DOHH2 (cell line): ENCODE measurements around the gene TNRC6B.

Experiments used
- H3F3A ChIP-seq: fragments of 200-600 bp; sonication (generic), shearing (Covaris generic); 2 replicates; pipeline ENCODE4 v1.6.0; 2016; ENCODE audit warnings: antibody characterized with exemption, mild to moderate bottlenecking; ENCODE audit not compliant: control insufficient read depth, insufficient read depth
- H3K27ac ChIP-seq: fragments of 200-600 bp; sonication (generic); 2 replicates; pipeline ENCODE4 v1.5.1; 2014; ENCODE audit warnings: low read depth, mild to moderate bottlenecking, low read length, moderate library complexity
- H3K27me3 ChIP-seq: fragments of 200-600 bp; sonication (generic); 2 replicates; pipeline ENCODE4 v1.6.1; 2014; ENCODE audit warnings: mild to moderate bottlenecking, low read length, mixed read lengths; ENCODE audit not compliant: control insufficient read depth
- H3K36me3 ChIP-seq: fragments of 200-600 bp; sonication (generic); 2 replicates; pipeline ENCODE4 v1.6.1; 2014; ENCODE audit warnings: mild to moderate bottlenecking, low read length, moderate library complexity, mixed read lengths; ENCODE audit not compliant: control insufficient read depth
- H3K4me1 ChIP-seq: fragments of 200-600 bp; sonication (generic); 2 replicates; pipeline ENCODE4 v1.6.1; 2014; ENCODE audit warnings: mild to moderate bottlenecking, low read length, mixed read lengths; ENCODE audit not compliant: control insufficient read depth
- H3K4me2 ChIP-seq: fragments of 200-600 bp; sonication (generic); 2 replicates; pipeline ENCODE4 v1.6.0; 2014; ENCODE audit warnings: mild to moderate bottlenecking, low read length, moderate library complexity
- H3K4me3 ChIP-seq: fragments of 200-600 bp; sonication (generic); 2 replicates; pipeline ENCODE4 v1.5.1; 2014; ENCODE audit warnings: mild to moderate bottlenecking, low read length, mixed read lengths
- H3K79me2 ChIP-seq: fragments of 200-600 bp; sonication (generic); 2 replicates; pipeline ENCODE4 v1.6.1; 2014; ENCODE audit warnings: mild to moderate bottlenecking, low read length, mixed read lengths; ENCODE audit not compliant: control insufficient read depth
- H3K9me2 ChIP-seq: fragments of 200-600 bp; sonication (generic); replicated peaks from 2 replicates; pipeline ENCODE4 v1.6.1; 2014; ENCODE audit warnings: mild to moderate bottlenecking, low read length, mixed read lengths; ENCODE audit not compliant: control insufficient read depth
- H3K9me3 ChIP-seq: fragments of 200-600 bp; sonication (generic); 2 replicates; pipeline ENCODE4 v1.6.1; 2014; ENCODE audit warnings: antibody characterized with exemption, low read length, mixed read lengths; ENCODE audit not compliant: control insufficient read depth, insufficient read depth
- H4K20me1 ChIP-seq: fragments of 200-600 bp; sonication (generic); 2 replicates; pipeline ENCODE4 v1.6.0; 2014; ENCODE audit warnings: low read depth, mild to moderate bottlenecking, antibody characterized with exemption, low read length, moderate library complexity; ENCODE audit not compliant: control insufficient read depth, insufficient read depth
- EZH2phosphoT487 ChIP-seq: fragments of 200-600 bp; sonication (generic); IDR thresholded peaks from 2 replicates; pipeline ENCODE4 v1.6.1; 2017; ENCODE audit warnings: borderline replicate concordance, mild to moderate bottlenecking, antibody characterized with exemption, low read length, moderate library complexity, mixed read lengths
- TF ChIP-seq, protein P1 (sequence below): fragments of 200-600 bp; sonication (generic); IDR thresholded peaks from one replicate; pipeline ENCODE4 v1.5.1; 2014; ENCODE audit warnings: antibody characterized with exemption, mild to moderate bottlenecking, low read depth, low read length; ENCODE audit not compliant: poor library complexity, severe bottlenecking

The TNRC6B gene

DNA sequence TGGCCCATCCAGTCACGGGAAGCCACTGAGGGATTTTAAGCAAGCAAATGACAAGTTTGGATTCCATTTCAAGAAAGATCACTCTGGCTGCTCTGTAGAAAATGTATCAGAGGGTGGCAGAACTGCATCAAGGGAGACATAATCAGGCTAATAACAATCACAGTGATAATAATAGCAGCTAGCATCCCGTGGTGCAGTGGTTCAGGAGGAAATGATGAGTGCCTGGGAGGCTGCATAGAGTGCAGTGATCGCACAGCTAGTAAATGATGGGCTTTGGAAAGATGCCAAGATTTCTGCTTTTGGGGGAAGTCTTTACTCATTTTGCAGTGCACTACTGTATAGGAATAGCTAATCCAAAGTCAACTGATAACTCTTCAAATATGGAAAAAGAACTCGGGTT is 35.8 kb downstream of the TNRC6B start:
- Histone ChIP-seq H3K4me1 (peaks cover 84% of the 10 kb centered on the region), H3K9me2 (no peaks in the 10 kb centered on the region), H3K27ac (no peak overlapping the region), H3K79me2 (peaks cover 96% of the 10 kb centered on the region), H3K27me3 (no peaks in the 10 kb centered on the region), H3K4me2 (peak overlapping the region; percentile 58), H3F3A (peaks cover 19% of the 10 kb centered on the region), H3K4me3 (peak overlapping the region; percentile 44), H3K36me3 (peaks cover 5% of the 10 kb centered on the region; the same call in 1 of the 2 replicates), H4K20me1 (peaks cover 16% of the 10 kb centered on the region), H3K9me3 (no peaks in the 10 kb centered on the region)
- TF ChIP-seq, protein P1, sequence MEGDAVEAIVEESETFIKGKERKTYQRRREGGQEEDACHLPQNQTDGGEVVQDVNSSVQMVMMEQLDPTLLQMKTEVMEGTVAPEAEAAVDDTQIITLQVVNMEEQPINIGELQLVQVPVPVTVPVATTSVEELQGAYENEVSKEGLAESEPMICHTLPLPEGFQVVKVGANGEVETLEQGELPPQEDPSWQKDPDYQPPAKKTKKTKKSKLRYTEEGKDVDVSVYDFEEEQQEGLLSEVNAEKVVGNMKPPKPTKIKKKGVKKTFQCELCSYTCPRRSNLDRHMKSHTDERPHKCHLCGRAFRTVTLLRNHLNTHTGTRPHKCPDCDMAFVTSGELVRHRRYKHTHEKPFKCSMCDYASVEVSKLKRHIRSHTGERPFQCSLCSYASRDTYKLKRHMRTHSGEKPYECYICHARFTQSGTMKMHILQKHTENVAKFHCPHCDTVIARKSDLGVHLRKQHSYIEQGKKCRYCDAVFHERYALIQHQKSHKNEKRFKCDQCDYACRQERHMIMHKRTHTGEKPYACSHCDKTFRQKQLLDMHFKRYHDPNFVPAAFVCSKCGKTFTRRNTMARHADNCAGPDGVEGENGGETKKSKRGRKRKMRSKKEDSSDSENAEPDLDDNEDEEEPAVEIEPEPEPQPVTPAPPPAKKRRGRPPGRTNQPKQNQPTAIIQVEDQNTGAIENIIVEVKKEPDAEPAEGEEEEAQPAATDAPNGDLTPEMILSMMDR: no peak
- no peak for TF ChIP-seq EZH2phosphoT487

- H3K27ac ChIP-seq: peak overlapping the region; percentile 73
- peaks cover 96% of the 10 kb centered on the region for H3K79me2 ChIP-seq
- peak overlapping the region; percentile 67 for H3K4me3 ChIP-seq
- peaks cover 14% of the 10 kb centered on the region for H3F3A ChIP-seq
- H3K36me3 ChIP-seq: peaks cover 5% of the 10 kb centered on the region; the same call in 1 of the 2 replicates
- no peak for TF ChIP-seq EZH2phosphoT487
- TF ChIP-seq, protein P1: no peak
- H3K27me3 ChIP-seq: no peaks in the 10 kb centered on the region
- H3K9me2 ChIP-seq: no peaks in the 10 kb centered on the region
- H3K4me1 ChIP-seq: peaks cover 67% of the 10 kb centered on the region
- peaks cover 16% of the 10 kb centered on the region for H4K20me1 ChIP-seq
- no peaks in the 10 kb centered on the region for H3K9me3 ChIP-seq
- H3K4me2 ChIP-seq: peak overlapping the region; percentile 87
Measured at GRCh38 chr22:40215266-40215665, 37.5 kb downstream of the TNRC6B start.

GRCh38 chr22:40216041-40216756 is 38.5 kb downstream of the TNRC6B start:
- Histone ChIP-seq H3K9me2 (no peaks in the 10 kb centered on the region), H3K27me3 (no peaks in the 10 kb centered on the region), H3K9me3 (no peaks in the 10 kb centered on the region), H4K20me1 (peaks cover 9% of the 10 kb centered on the region), H3K4me1 (peaks cover 58% of the 10 kb centered on the region), H3K36me3 (0 out of 2 replicates have a peak, but pooled peaks cover 4% of the 10 kb centered on the region), H3K27ac (peak overlapping the region; percentile 73), H3F3A (peaks cover 9% of the 10 kb centered on the region), H3K79me2 (peaks cover 97% of the 10 kb centered on the region), H3K4me3 (peak overlapping the region; percentile 67), H3K4me2 (peak overlapping the region; percentile 87)
- no peak for TF ChIP-seq EZH2phosphoT487
- TF ChIP-seq, protein P1: no peak
